Spleen (tissue), 7 donors: ENCODE measurements around the gene NR2C2.

Experiments
- POLR2A ChIP-seq, 3 donors: fragments of 450-650 bp; IDR thresholded peaks; one replicate each; pipeline ENCODE4 v1.5.1; 2017; ENCODE audit warnings: antibody characterized with exemption in 3 of 3, mild to moderate bottlenecking in 1 of 3
- TF ChIP-seq, protein P1 (sequence below), 11 experiments: fragments of 200-600 bp in 7 of 11; fragments of 450-650 bp in 4 of 11; sonication (generic) in 4 of 11; IDR thresholded peaks in 8 of 11; conservative IDR thresholded peaks in 3 of 11; 1 replicate in 7 of 11; 2 replicates in 4 of 11; pipeline versions ENCODE4 v1.4.0 to v1.8.0; 2016 to 2021; ENCODE audit warnings: antibody characterized with exemption in 11 of 11, inconsistent platforms in 4 of 11, mild to moderate bottlenecking in 1 of 11
- donor health status: DM: no; HTN: no; CAD: no; lungs with moderate emphysema.
- donor health status: DM: no; HTN: no; CAD: no.
- donor health status: DM: no; HTN: no; CAD: no.

- TF ChIP-seq, protein P1, sequence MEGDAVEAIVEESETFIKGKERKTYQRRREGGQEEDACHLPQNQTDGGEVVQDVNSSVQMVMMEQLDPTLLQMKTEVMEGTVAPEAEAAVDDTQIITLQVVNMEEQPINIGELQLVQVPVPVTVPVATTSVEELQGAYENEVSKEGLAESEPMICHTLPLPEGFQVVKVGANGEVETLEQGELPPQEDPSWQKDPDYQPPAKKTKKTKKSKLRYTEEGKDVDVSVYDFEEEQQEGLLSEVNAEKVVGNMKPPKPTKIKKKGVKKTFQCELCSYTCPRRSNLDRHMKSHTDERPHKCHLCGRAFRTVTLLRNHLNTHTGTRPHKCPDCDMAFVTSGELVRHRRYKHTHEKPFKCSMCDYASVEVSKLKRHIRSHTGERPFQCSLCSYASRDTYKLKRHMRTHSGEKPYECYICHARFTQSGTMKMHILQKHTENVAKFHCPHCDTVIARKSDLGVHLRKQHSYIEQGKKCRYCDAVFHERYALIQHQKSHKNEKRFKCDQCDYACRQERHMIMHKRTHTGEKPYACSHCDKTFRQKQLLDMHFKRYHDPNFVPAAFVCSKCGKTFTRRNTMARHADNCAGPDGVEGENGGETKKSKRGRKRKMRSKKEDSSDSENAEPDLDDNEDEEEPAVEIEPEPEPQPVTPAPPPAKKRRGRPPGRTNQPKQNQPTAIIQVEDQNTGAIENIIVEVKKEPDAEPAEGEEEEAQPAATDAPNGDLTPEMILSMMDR (IDR thresholded peaks at IDR 0.05 in 8 of 11, conservative IDR thresholded peaks at IDR 0.05 in 3 of 11), result no peak
- no peak for TF ChIP-seq POLR2A (IDR thresholded peaks at IDR 0.05)
Measured at GRCh38 chr3:14902719-14903118, 44.7 kb upstream of the NR2C2 start.
